ENCODE measurements around the gene NCOR1. TPM values are rescaled to one million over a fixed set of nuclear protein-coding genes. Genes with fewer than 3 reads are reported as not detected.

Gene NCOR1
- polyA plus RNA-seq, 3 donors: 23.2 to 47.0 (median 37.9) TPM

DNA sequence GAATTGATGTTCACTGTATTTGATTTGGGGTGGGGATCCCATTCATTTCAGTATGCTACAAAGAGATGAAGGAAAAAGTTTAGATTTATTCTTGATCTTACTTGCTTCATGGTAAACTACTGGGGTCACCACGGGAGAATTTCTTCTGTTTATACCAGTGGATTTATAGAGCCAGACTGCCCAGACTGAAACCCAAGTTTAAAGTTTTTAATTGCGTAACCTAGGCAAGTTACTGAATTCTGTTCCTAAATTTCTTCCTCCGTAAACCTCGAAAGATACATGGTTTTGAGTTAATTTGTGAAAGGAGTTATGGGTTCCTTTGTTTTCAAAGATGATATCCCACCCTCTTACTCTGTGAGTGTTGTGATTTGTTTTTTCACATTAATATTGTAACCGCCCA is 28.1 kb upstream of the NCOR1 start:
- no peak overlapping the region for H3K27ac ChIP-seq (ENCODE audit: low read depth in 1 of 2, low read length in 2 of 2)
- Mint-ChIP-seq H3K27me3 (ENCODE audit: low read depth in 3 of 3) (no peaks in the 10 kb centered on the region), H3K27ac (no peak overlapping the region), H3K4me1 (peaks cover 11% of the 10 kb centered on the region), H3K36me3 (peaks cover 0 to 4% of the 10 kb centered on the region in 2 donors), H3K4me3 (no peak overlapping the region), H3K9me3 (no peaks in the 10 kb centered on the region)
- peaks cover 0 to 5% of the 10 kb centered on the region in 2 donors for H3K4me1 ChIP-seq (ENCODE audit: control insufficient read depth in 1 of 2, insufficient read depth in 2 of 2, low read length in 2 of 2)
- H3K4me3 ChIP-seq (replicated peaks in 1 of 3; ENCODE audit: low read depth in 2 of 3, low read length in 3 of 3): no peak overlapping the region
- TF ChIP-seq, protein P1, sequence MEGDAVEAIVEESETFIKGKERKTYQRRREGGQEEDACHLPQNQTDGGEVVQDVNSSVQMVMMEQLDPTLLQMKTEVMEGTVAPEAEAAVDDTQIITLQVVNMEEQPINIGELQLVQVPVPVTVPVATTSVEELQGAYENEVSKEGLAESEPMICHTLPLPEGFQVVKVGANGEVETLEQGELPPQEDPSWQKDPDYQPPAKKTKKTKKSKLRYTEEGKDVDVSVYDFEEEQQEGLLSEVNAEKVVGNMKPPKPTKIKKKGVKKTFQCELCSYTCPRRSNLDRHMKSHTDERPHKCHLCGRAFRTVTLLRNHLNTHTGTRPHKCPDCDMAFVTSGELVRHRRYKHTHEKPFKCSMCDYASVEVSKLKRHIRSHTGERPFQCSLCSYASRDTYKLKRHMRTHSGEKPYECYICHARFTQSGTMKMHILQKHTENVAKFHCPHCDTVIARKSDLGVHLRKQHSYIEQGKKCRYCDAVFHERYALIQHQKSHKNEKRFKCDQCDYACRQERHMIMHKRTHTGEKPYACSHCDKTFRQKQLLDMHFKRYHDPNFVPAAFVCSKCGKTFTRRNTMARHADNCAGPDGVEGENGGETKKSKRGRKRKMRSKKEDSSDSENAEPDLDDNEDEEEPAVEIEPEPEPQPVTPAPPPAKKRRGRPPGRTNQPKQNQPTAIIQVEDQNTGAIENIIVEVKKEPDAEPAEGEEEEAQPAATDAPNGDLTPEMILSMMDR (IDR thresholded peaks at IDR 0.05): no peak
- H4K20me1 ChIP-seq (ENCODE audit: insufficient read depth, low read length): no peaks in the 10 kb centered on the region
- H3K36me3 ChIP-seq (replicated peaks in 1 of 2; ENCODE audit: control insufficient read depth in 1 of 2, insufficient read depth in 2 of 2, low read length in 2 of 2): no peaks in the 10 kb centered on the region
- intact Hi-C loops (cut with micrococcal nuclease): no loop called here
- DNase-seq: no peak
- no peaks in the 10 kb centered on the region for H3K79me2 ChIP-seq (ENCODE audit: insufficient read depth, low read length)
- WGBS (ENCODE audit: insufficient coverage): no CpG with 5 or more reads among the region's 5 CpGs
- no peaks in the 10 kb centered on the region for H3K27me3 ChIP-seq (ENCODE audit: control insufficient read depth in 2 of 2, insufficient read depth in 2 of 2, low read length in 2 of 2)
- no peak overlapping the region for H3K4me2 ChIP-seq (replicated peaks; ENCODE audit: extremely low read depth, low read length, poor library complexity, severe bottlenecking)
- no peak overlapping the region for H3K9ac ChIP-seq (ENCODE audit: insufficient read depth, low read length, poor library complexity, severe bottlenecking)
- no peaks in the 10 kb centered on the region for H3K9me3 ChIP-seq (replicated peaks in 1 of 2; ENCODE audit: control insufficient read depth in 1 of 2, insufficient read depth in 1 of 2, low read length in 2 of 2)
- H2AFZ ChIP-seq (ENCODE audit: insufficient read depth, low read depth, low read length, poor library complexity, severe bottlenecking): no peak overlapping the region

DNA sequence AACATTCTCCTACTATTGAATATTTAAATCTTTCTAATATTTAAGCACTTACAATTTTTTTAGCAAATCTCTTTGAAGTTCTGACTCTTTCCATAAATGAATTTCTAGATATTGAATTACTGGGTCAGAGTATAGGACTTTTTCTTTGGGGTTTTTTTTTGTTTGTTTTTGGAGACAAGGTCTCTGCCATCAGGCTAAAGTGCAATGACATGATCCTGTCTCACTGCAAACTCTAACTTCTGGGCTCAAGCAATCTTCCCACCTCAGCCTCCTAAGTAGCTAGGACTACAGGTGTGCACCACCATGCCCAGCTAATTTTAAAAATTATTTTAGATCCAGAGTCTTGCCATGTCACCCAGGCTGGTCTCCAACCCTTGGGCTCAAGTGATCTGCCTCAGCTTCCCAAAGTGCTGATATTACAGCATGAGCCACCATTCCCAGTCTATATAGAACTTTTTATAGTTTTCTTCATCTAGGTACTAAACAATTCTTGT is 26.6 kb upstream of the NCOR1 start:
- Mint-ChIP-seq H3K9me3 (no peaks in the 10 kb centered on the region), H3K36me3 (peaks cover 0 to 1% of the 10 kb centered on the region in 2 donors), H3K4me3 (no peak overlapping the region), H3K27ac (no peak overlapping the region), H3K4me1 (peaks cover 11% of the 10 kb centered on the region), H3K27me3 (ENCODE audit: low read depth in 3 of 3) (no peaks in the 10 kb centered on the region)
- H3K79me2 ChIP-seq (ENCODE audit: insufficient read depth, low read length): no peaks in the 10 kb centered on the region
- no peak overlapping the region for H3K27ac ChIP-seq (ENCODE audit: low read depth in 1 of 2, low read length in 2 of 2)
- TF ChIP-seq, protein P1 (IDR thresholded peaks at IDR 0.05): no peak
- intact Hi-C loops (cut with micrococcal nuclease): no loop called here
- no peak for DNase-seq
- H3K27me3 ChIP-seq (ENCODE audit: control insufficient read depth in 2 of 2, insufficient read depth in 2 of 2, low read length in 2 of 2): no peaks in the 10 kb centered on the region
- no peaks in the 10 kb centered on the region for H4K20me1 ChIP-seq (ENCODE audit: insufficient read depth, low read length)
- no peak overlapping the region for H3K9ac ChIP-seq (ENCODE audit: insufficient read depth, low read length, poor library complexity, severe bottlenecking)
- no peak overlapping the region for H3K4me2 ChIP-seq (replicated peaks; ENCODE audit: extremely low read depth, low read length, poor library complexity, severe bottlenecking)
- H2AFZ ChIP-seq (ENCODE audit: insufficient read depth, low read depth, low read length, poor library complexity, severe bottlenecking): no peak overlapping the region
- H3K4me1 ChIP-seq (ENCODE audit: control insufficient read depth in 1 of 2, insufficient read depth in 2 of 2, low read length in 2 of 2): peaks cover 0 to 5% of the 10 kb centered on the region in 2 donors
- H3K36me3 ChIP-seq (replicated peaks in 1 of 2; ENCODE audit: control insufficient read depth in 1 of 2, insufficient read depth in 2 of 2, low read length in 2 of 2): no peaks in the 10 kb centered on the region
- H3K9me3 ChIP-seq (replicated peaks in 1 of 2; ENCODE audit: control insufficient read depth in 1 of 2, insufficient read depth in 1 of 2, low read length in 2 of 2): no peaks in the 10 kb centered on the region
- H3K4me3 ChIP-seq (replicated peaks in 1 of 3; ENCODE audit: low read depth in 2 of 3, low read length in 3 of 3): no peak overlapping the region

Measured in CD14-positive monocyte (primary cell).